ENCODE measurements around the gene RHOBTB1. TPM values are rescaled to one million over a fixed set of nuclear protein-coding genes. Genes with fewer than 3 reads are reported as not detected.

Gene RHOBTB1
- total RNA-seq, 4 donors from 2014 or later, result 2.8 to 37.9 (median 3.7) TPM

- Histone ChIP-seq H3K4me3 (no peak overlapping the region), H3K27ac (no peak overlapping the region), H3K9me3 (no peaks in the 10 kb centered on the region), H3K4me1 (peaks cover 8% of the 10 kb centered on the region), H3K36me3 (no peaks in the 10 kb centered on the region), H3K27me3 (no peaks in the 10 kb centered on the region)
- no peak for DNase-seq (ENCODE audit: low spot score in 2 of 2)
- TF ChIP-seq POLR2A (IDR thresholded peaks at IDR 0.05), result no peak
- no peak for TF ChIP-seq EP300 (IDR thresholded peaks at IDR 0.05)
- no peak for TF ChIP-seq CTCF (IDR thresholded peaks at IDR 0.05)
- no peak for TF ChIP-seq POLR2AphosphoS5 (IDR thresholded peaks at IDR 0.05)
- 100% methylated on average over 1 of the region's 1 CpG for WGBS
These were observed 4.9 kb upstream of the RHOBTB1 start for GRCh38 chr10:60948851-60949250.

- Histone ChIP-seq H3K36me3 (no peaks in the 10 kb centered on the region), H3K27ac (peak overlapping the region; percentile 89), H3K27me3 (no peaks in the 10 kb centered on the region), H3K4me1 (peaks cover 21% of the 10 kb centered on the region), H3K9me3 (no peaks in the 10 kb centered on the region), H3K4me3 (peak overlapping the region; percentile 93)
- TF ChIP-seq POLR2AphosphoS5 (IDR thresholded peaks at IDR 0.05) (no peak), CTCF (IDR thresholded peaks at IDR 0.05) (no peak)
- 53% methylated on average over 4 of the region's 4 CpGs for WGBS
- DNase-seq (ENCODE audit: low spot score in 2 of 2), result no peak
These were observed 919 bp upstream of the RHOBTB1 start for GRCh38 chr10:60944910-60945297.

DNA sequence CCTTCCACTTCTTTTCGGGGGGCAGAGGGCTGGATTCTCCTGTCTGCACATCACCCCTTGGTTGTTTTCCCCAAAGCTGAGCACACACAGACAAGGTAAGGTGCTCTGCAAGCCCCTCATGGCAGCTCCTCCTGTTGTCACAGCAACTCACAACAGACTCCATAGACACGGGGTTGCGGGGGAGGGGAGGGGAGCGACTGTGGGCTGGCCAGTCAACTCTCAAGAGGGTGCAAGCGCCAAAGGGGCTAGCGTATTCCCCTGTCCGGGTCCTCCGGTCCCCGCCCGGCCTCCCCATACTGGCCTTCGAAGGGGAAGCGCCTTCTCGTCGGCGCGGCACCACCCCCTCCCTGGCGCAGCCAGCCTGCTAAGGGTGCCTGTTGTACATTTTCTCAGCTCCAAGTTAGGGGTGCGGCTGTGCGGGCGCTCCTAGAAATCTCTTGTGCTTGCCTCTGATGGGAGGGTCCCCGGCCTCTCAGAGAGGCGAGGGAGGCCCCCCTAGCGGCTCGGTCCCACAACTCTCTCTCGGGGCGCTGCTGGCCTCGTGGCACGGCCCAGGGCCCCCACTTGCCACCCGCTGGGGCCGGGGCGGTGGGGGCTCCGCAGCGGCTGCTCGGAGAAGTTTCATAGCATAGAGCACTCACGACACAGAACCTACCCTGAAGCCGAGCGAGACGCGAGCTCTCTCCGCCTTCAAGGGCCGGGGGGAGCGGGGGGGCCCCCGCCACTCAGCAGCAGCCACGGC, 498 bp downstream of the RHOBTB1 start:
- H3K9me3 ChIP-seq, result no peaks in the 10 kb centered on the region
- no peaks in the 10 kb centered on the region for H3K36me3 ChIP-seq
- no peaks in the 10 kb centered on the region for H3K27me3 ChIP-seq
- peaks cover 21% of the 10 kb centered on the region for H3K4me1 ChIP-seq
- peak overlapping the region; percentile 93 for H3K4me3 ChIP-seq
- DNase-seq (ENCODE audit: low spot score in 2 of 2), result peak; percentile 81
- TF ChIP-seq CTCF (IDR thresholded peaks at IDR 0.05), result no peak
- TF ChIP-seq POLR2AphosphoS5 (IDR thresholded peaks at IDR 0.05), result no peak
- no peak for TF ChIP-seq EP300 (IDR thresholded peaks at IDR 0.05)
- TF ChIP-seq POLR2A (IDR thresholded peaks at IDR 0.05), result no peak
- 0% methylated on average over 9 of the region's 44 CpGs for WGBS
- H3K27ac ChIP-seq, result peak overlapping the region; percentile 89

GRCh38 chr10:60942788-60943315, 1.1 kb downstream of the RHOBTB1 start:
- Histone ChIP-seq H3K9me3 (no peaks in the 10 kb centered on the region), H3K27me3 (no peaks in the 10 kb centered on the region), H3K4me1 (peaks cover 23% of the 10 kb centered on the region), H3K36me3 (no peaks in the 10 kb centered on the region), H3K27ac (peak overlapping the region; percentile 89), H3K4me3 (peak overlapping the region; percentile 93)
- WGBS, result 0% methylated on average over 13 of the region's 13 CpGs
- peak in 1 of 2 donors; percentile 69 for DNase-seq (ENCODE audit: low spot score in 2 of 2)
- TF ChIP-seq POLR2AphosphoS5 (IDR thresholded peaks at IDR 0.05) (no peak), CTCF (IDR thresholded peaks at IDR 0.05) (no peak), EP300 (IDR thresholded peaks at IDR 0.05) (no peak), POLR2A (IDR thresholded peaks at IDR 0.05) (no peak)

DNA sequence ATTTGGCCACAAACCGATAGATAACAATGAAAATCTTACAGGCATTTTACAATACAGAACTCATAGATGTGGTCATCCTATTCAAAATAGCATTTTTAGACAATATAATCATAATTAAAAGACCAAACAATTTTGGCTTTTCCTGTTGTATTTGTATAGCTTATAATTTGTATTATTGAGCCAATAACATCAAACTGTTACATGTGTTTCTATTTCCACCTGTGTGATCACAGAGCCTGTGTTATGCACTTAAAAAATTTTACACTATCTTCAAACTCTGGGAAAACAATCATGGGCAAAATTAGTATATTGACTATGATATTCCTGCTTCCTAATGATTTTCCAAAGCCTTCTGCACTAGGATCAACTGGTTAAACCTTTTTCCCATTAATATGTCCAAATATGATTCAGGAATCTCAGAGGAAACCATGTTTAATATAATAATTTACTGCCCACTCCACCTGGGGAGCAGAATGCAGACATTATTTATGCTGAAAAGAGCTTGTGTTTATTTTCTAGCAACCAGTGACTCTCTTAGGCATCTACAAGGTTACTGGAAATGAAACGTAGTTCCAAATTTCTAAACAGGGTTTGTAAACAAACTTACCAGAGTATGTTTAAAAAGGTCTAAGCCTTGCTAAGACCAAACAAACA, 1.7 kb downstream of the RHOBTB1 start:
- no peaks in the 10 kb centered on the region for H3K36me3 ChIP-seq
- no peaks in the 10 kb centered on the region for H3K9me3 ChIP-seq
- DNase-seq (ENCODE audit: low spot score in 2 of 2), result no peak
- 33% methylated on average over 2 of the region's 2 CpGs for WGBS
- TF ChIP-seq POLR2AphosphoS5 (IDR thresholded peaks at IDR 0.05) (no peak), POLR2A (IDR thresholded peaks at IDR 0.05) (no peak)
- peaks cover 23% of the 10 kb centered on the region for H3K4me1 ChIP-seq
- peak overlapping the region; percentile 93 for H3K4me3 ChIP-seq
- no peaks in the 10 kb centered on the region for H3K27me3 ChIP-seq
- no peak overlapping the region for H3K27ac ChIP-seq

All from suprapubic skin (tissue), 4 donors.